GM18858 (cell line): ENCODE data around the gene CAMKMT.

Experiments
- ATAC-seq: cut with Tn5 transposase; IDR thresholded peaks from one replicate; pipeline ENCODE4 v1.9.1; 2021; ENCODE audit not compliant: unreplicated experiment

The CAMKMT gene

GRCh38 chr2:44638649-44639048 lies 276.9 kb downstream of the CAMKMT start:
- no peak for ATAC-seq

- no peak for ATAC-seq
Observed at GRCh38 chr2:44639399-44639798, 277.7 kb downstream of the CAMKMT start.

GRCh38 chr2:44642123-44642857 lies 280.5 kb downstream of the CAMKMT start:
- ATAC-seq = no peak

GRCh38 chr2:44645937-44646336 lies 284.2 kb downstream of the CAMKMT start:
- ATAC-seq = no peak

- no peak for ATAC-seq
Observed at GRCh38 chr2:44649381-44649780, 287.6 kb downstream of the CAMKMT start.

GRCh38 chr2:44650796-44651195 lies 289.0 kb downstream of the CAMKMT start:
- ATAC-seq = no peak

- peak; percentile 68 for ATAC-seq
Observed at GRCh38 chr2:44651974-44652373, 290.2 kb downstream of the CAMKMT start.

GRCh38 chr2:44652701-44653100 lies 291.0 kb downstream of the CAMKMT start:
- ATAC-seq = no peak

GRCh38 chr2:44655401-44655864 lies 293.7 kb downstream of the CAMKMT start:
- no peak for ATAC-seq

GRCh38 chr2:44656460-44656859 lies 294.7 kb downstream of the CAMKMT start:
- ATAC-seq = no peak

GRCh38 chr2:44663471-44664073 lies 301.8 kb downstream of the CAMKMT start:
- ATAC-seq = no peak

- no peak for ATAC-seq
Observed at GRCh38 chr2:44668336-44668735, 306.6 kb downstream of the CAMKMT start.

- no peak for ATAC-seq
Observed at GRCh38 chr2:44671276-44671675, 309.5 kb downstream of the CAMKMT start.

- no peak for ATAC-seq
Observed at GRCh38 chr2:44671916-44672315, 310.2 kb downstream of the CAMKMT start.

- ATAC-seq = no peak
Observed at GRCh38 chr2:44672431-44672830, 310.7 kb downstream of the CAMKMT start.

GRCh38 chr2:44674473-44675284 lies 312.9 kb downstream of the CAMKMT start:
- ATAC-seq = no peak

GRCh38 chr2:44676379-44676778 lies 314.6 kb downstream of the CAMKMT start:
- no peak for ATAC-seq

- no peak for ATAC-seq
Observed at GRCh38 chr2:44679584-44679983, 317.8 kb downstream of the CAMKMT start.

GRCh38 chr2:44679990-44680389 lies 318.2 kb downstream of the CAMKMT start:
- ATAC-seq = no peak

- no peak for ATAC-seq
Observed at GRCh38 chr2:44680424-44680971, 318.8 kb downstream of the CAMKMT start.

GRCh38 chr2:44680983-44681531 lies 319.3 kb downstream of the CAMKMT start:
- no peak for ATAC-seq
